Activated CD4-positive, alpha-beta T cell treated with anti-CD3 and anti-CD28 coated beads, Interleukin-2, amount 50 U/mL, for 16 hours (primary cell): ENCODE measurements around the gene CCDC91.
"Not testable (repeated sequence)": the region's sequence is repeated elsewhere in the genome, so short reads cannot be mapped to it uniquely, and the experiment has no call there.

ENCODE experiments used
- DNase-seq: peaks from one replicate; pipeline ENCODE4 v3.0.0-alpha.2; 2020

CCDC91 gene

GRCh38 chr12:28303192-28303591 lies 112.9 kb downstream of the CCDC91 start:
- no peak for DNase-seq

- DNase-seq: no peak
These were observed 116.3 kb downstream of the CCDC91 start for GRCh38 chr12:28306535-28306934.

- no peak for DNase-seq
These were observed 118.6 kb downstream of the CCDC91 start for GRCh38 chr12:28308891-28309290.

- no peak for DNase-seq
These were observed 123.4 kb downstream of the CCDC91 start for GRCh38 chr12:28313631-28314030.

DNA sequence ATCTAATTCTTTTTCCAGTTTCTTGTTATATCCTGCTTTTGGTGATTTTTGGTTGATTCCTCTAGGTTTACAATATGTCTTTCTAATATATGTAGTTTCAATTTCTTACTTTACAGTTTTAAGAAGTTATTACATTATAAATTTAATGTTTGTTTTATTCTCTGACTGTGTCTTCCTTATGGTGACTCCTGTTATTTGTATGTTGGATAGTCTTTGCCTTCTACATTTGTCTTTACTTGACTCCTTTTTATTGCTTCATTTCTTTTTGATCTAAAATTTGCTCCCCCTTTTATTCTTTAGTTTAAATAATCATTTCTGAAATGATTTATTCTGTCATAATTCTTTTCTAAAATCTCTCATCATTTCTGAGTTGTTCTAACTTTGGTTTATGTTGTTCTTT lies 125.8 kb downstream of the CCDC91 start:
- DNase-seq: no peak

- DNase-seq: no peak
These were observed 128.0 kb downstream of the CCDC91 start for GRCh38 chr12:28318273-28318672.

DNA sequence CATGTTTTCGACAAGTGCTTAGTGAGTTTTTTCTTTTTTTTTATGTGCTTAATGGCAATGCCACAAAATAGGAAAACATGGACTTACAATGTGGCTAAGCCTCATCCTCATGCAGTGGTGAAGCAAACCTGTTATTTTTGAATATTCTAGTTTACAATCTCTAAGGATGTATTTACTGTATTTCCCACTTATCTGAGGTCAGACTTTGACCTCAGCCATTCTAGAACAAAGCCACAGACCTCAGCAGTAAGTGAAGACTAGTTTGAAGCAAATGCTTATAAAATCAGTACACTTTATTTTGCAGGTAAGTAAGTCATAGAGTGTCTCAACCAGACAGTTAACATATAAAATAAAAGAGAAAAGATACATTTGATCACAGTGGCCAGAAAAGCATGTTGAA lies 130.1 kb downstream of the CCDC91 start:
- no peak for DNase-seq

DNA sequence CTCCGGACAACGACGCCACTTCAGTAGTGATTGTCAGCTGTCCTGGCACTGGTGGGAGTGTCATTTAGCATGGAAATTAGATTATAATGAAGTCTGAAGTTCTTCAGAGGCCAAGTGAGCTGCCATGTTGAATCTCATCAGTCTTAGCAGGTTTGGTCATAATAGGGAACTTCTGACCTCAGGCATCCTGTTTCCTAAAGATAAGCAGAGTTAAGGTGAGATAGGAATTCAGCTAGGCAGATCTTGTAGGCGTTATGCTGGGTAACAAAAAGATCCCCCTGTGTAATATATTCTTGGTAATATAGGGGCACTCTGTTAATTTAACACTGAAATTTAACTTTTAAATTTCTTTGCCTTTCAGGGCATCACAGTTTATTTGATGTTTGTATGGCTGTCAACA lies 137.5 kb downstream of the CCDC91 start:
- DNase-seq: no peak

DNA sequence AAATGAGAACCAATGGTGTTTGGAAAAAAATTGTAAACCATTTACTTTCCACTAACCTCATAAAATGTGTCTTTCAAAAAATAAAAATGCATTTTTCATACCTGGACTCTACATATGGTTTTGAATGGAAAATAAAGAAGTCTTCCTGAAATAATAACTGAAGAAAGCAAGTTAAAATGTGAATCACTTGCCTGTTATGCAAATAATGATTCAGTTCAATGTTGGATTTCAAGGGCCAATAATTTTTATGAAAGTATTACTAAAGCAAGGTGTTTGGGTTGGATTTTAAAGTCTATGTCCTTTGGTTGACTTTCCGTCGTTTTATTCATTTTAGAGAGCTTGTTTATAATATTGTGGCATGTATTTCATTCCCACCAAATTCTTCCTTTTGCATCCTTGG lies 138.7 kb downstream of the CCDC91 start:
- DNase-seq: no peak

DNA sequence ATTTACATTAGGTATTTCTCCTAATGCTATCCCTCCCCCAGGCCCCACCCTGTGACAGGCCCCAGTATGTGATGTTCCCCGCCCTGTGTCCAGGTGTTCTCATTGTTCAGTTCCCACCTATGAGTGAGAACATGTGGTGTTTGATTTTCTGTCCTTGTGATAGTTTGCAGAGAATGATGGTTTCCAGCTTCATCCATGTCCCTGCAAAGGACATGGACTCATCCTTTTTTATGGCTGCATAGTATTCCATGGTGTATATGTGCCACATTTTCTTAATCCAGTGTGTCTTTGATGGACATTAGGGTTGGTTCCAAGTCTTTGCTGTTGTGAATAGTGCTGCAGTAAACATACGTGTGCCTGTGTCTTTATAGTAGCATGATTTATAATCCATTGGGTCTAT lies 139.5 kb downstream of the CCDC91 start:
- not testable (repeated sequence) for DNase-seq

DNA sequence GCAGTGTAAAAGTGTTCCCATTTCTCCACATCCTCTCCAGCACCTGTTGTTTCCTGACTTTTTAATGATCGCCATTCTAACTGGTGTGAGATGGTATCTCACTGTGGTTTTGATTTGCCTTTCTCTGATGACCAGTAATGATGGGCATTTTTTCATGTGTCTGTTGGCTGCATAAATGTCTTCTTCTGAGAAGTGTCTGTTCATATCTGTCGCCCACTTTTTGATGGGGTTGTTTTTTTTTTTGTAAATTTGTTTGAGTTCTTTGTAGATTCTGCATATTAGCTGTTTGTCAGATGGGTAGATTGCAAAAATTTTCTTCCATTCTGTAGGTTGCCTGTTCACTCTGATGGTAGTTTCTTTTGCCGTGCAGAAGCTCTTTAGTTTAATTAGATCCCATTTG lies 140.0 kb downstream of the CCDC91 start:
- not testable (repeated sequence) for DNase-seq

DNA sequence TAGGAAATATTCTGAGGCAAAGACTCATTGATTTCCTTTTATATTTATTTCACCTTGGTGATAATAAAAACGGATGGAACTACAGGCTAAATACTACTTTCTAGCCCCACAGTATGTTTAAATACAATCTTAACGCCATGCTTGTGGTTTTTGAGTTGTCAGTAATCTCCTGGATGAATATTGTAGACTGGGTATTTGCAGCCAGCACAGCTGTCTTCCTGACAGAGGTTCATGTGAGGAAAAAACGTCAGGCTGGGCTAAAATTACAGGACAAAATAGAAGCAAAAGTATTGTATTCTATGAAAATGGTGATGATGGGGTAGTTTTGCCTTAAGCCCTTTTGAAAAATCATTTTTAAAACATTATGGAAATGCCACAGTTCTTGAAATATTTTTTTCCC lies 140.9 kb downstream of the CCDC91 start:
- no peak for DNase-seq

- no peak for DNase-seq
These were observed 150.2 kb downstream of the CCDC91 start for GRCh38 chr12:28340261-28341045.

DNA sequence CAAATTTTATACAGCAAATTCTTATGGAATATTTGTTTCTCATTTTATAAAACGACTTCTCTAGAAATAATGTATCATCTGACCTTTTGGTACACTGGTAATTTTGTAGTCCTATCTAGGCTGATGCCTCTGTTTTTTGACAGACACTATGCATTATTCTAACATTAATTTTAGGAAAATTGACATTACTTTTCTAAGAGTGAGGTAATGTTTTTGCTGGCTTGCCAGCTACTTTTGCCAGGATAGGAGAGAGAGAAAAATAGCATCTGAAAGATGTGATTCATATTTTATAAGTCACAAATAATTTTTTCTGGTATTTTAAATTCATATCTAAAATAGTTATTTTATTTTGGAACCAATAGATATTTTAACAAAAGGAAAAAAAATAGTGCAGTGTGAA lies 153.5 kb downstream of the CCDC91 start:
- DNase-seq: no peak

DNA sequence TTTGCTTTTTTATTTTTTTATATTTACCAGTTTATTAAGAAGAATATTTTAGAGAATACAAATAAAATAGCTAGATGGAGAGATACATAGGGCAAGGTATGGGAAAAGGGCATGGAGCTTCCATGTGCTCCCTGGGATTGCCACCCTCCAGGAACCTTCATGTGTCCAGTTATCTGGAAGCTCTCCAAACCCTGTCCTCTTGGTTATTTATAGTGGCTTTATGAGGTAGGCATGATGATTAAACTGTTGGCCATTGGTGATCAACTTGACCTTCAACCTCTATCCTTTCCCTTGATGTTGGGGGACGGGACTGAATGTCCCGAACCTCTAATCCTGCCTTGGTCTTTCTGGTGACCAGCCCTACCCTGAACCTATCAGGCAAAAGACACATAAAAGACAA lies 156.3 kb downstream of the CCDC91 start:
- no peak for DNase-seq

DNA sequence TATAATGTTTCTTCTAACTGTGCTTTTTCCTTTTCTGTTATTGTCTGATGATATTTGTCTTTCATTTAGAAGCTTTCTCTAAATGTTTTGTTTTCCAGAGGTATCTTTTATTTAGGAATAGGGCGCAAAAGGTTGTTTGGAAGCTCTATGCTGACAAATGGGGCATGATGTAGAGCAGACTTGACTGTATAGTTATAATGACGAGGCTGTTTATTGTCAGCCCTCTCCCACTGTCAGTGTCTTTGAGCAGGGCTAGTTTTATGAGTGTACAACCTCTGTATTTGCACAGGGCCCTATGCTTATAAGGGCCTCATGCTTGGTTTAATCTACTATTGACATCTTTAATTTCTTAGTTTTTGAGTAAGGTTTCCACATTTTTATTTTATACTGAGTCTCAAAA lies 158.9 kb downstream of the CCDC91 start:
- no peak for DNase-seq

DNA sequence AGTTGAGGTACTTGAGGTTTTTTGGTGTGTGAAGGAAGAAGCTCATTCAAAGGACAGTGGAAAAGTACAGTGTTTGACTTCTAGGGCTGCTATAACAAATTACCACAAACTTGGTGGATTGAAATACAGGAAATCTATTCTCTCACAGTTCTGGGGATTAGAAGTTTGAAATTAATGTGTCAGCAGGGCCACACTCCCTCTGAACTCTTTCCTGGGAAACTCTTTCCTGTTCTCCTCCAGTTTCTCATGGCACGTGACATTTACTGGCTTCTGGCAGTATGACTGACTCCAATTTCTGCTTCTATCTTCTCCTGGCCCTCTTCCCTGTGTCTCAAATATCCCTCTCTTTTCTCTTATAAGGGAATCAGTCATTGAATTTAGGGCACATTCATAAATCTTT lies 160.2 kb downstream of the CCDC91 start:
- DNase-seq: no peak

DNA sequence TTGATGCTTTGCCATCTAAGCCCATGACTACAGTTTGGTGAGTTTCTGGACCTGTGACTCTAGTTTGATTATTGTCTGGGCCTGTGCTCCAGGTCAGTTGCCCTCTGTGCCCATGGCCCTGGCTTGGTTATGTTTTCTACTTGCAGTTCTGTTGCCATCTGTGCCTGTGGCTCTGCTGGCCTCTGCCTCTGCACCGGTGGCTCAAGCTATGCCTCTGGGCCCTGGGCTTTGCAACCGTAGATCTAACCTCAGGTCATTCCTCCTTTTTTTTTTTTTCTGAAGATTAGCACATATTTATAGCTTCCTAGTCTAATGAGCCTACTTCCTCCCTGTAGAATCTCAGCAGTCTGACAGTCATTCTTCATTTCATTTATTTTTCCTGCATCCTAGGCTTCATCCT lies 161.2 kb downstream of the CCDC91 start:
- no peak for DNase-seq

DNA sequence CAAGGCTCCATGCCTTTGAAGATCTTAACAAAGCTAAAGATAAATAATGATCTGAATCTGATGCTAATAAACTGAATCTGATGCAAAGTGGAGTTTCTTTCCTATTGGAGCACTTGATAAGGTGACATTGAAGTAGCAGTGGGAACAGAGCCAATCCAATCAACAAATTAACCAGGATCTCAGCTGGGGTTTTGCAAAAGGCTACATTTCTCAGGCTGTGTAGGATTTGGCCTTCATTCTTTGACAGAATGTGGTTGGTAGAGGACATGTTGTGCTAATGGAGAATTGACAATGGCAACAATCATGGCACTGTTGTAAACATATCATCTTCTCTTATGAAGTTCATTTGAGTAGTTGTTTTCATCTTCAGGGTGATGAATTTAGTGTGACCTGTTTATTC lies 164.9 kb downstream of the CCDC91 start:
- DNase-seq: no peak

- no peak for DNase-seq
These were observed 170.0 kb downstream of the CCDC91 start for GRCh38 chr12:28360253-28360652.

DNA sequence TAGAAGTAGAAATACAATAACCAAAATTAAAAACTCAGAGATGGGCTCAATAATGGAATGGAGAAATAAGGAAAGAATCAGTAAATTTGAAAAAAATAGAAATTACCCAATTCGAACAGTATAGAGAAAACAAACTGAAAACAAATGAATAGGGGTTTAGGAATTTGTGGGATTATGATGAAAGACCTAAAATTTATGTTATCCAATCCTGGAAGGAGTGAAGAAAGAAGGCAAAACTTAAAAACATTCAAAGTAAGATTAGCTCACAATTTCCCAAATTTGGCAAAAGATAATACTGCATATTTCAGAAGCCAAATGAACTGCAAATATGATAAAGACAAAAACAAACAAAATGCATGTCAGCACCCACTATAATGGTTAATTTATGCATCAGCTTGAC lies 177.1 kb downstream of the CCDC91 start:
- no peak for DNase-seq

DNA sequence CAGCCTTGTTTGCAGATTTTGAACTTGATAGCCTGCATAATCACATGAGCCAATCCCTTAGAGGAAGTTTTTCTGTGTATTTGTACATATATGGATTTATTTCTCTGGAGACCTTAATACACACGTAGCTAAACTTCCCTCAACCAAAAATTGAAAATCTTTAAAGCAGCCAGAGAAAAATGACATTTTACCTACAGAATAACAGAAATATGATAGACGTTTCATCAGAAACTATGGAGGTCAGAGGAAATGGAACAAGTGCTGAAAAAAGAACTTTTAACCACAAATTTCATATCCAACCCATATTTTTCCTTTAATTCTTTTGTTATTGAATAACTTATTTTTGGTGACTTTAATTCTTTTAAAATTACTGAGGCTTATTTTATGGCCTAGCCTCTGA lies 177.7 kb downstream of the CCDC91 start:
- DNase-seq: no peak

GRCh38 chr12:28369483-28369882 lies 179.2 kb downstream of the CCDC91 start:
- DNase-seq: no peak

DNA sequence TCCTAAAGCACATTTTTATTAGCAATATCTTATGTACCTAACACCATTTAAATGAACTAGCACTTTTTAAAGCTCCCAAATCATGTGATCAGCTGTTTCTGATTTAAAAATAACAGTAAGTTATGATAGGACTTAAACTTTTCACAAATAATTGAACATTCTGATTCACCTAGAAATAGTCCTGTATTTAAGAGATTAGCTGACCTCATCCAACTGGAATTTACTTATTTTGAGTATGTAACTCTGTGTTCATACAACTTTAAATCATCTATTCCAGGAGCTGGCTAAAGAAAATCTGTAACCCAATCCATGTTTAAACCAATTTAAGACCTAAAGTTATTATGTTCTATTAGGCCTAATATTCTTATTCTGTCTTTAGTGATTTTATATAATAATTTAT lies 184.3 kb downstream of the CCDC91 start:
- no peak for DNase-seq

DNA sequence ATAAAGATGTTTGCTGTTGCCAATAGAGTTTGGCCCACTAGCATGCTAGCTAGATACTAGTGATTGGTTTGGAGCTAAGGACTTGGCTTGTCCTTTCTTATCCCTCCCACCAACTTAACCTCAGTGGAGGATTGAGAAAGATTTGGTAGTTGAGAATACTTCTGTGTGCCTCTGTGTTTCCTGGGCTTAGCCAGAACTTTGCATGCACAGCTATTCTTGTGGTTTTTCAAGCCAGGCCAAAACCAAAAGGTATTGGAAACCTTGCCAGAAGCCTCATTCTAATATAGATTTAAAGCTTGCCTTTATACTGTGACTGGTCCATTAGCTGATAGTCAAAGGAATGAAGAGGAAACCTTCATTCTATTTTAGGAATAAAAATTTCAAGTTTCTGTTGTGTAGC lies 188.5 kb downstream of the CCDC91 start:
- no peak for DNase-seq
